NT2/D1 (cell line): Measurements from ENCODE around the gene NDUFA9.

Experiments used
- SUZ12 ChIP-seq: IDR thresholded peaks from 2 replicates; pipeline ENCODE4 v1.6.1; 2011; ENCODE audit not compliant: insufficient read length, insufficient read depth; ENCODE audit errors: extremely low read depth
- YY1 ChIP-seq: IDR thresholded peaks from 2 replicates; pipeline ENCODE4 v1.6.1; 2011; ENCODE audit not compliant: insufficient read length, insufficient read depth
- ZNF274 ChIP-seq: IDR thresholded peaks from 2 replicates; pipeline ENCODE4 v1.6.1; 2011; ENCODE audit warnings: mild to moderate bottlenecking, low read depth, low read length

GRCh38 chr12:4690760-4691159 lies 41.8 kb downstream of the NDUFA9 start:
- no peak for TF ChIP-seq ZNF274
- TF ChIP-seq SUZ12 = no peak
- TF ChIP-seq YY1 = no peak
